NB4 (cell line): ENCODE measurements around the gene SIM2.

Source experiments
- CTCF ChIP-seq: IDR thresholded peaks from one replicate; pipeline ENCODE4 v1.5.1; 2012; ENCODE audit warnings: low read depth, low read length
- MYC ChIP-seq: IDR thresholded peaks from 2 replicates; pipeline ENCODE4 v1.6.1; 2011; ENCODE audit warnings: low read depth, low read length
- POLR2A ChIP-seq: IDR thresholded peaks from 2 replicates; pipeline ENCODE4 v1.6.1; 2011; ENCODE audit warnings: mild to moderate bottlenecking; ENCODE audit not compliant: insufficient read length; ENCODE audit errors: extremely low read depth

GRCh38 chr21:36788120-36788638, 89.3 kb downstream of the SIM2 start:
- TF ChIP-seq CTCF (no peak), POLR2A (no peak), MYC (peak; percentile 90)
